ENCODE measurements around the gene KIFAP3.
"Not testable (repeated sequence)": the region's sequence is repeated elsewhere in the genome, so short reads cannot be mapped to it uniquely, and the experiment has no call there.

KIFAP3 gene

GRCh38 chr1:170074250-170075157, at the start of gene KIFAP3:
KIFAP3 (minus strand) TSS chr1:170074695; CDS start chr1:170074467, 228 bp downstream.
- Histone ChIP-seq H3K36me3 (ENCODE audit: control insufficient read depth, insufficient read depth, low read length) (no peaks in the 10 kb centered on the region), H3K4me3 (ENCODE audit: low read depth, low read length) (peak within 1 kb of the TSS; percentile 92), H3K4me1 (ENCODE audit: control insufficient read depth, insufficient read depth, low read length) (peaks cover 5% of the 10 kb centered on the region), H3K9ac (ENCODE audit: low read length) (peak within 1 kb of the TSS; percentile 43), H3K27ac (ENCODE audit: low read depth, low read length) (no peak within 1 kb of the TSS), H3K27me3 (ENCODE audit: control insufficient read depth, insufficient read depth, low read length) (no peaks in the 10 kb centered on the region), H3K9me3 (ENCODE audit: control insufficient read depth, insufficient read depth, low read depth, low read length) (peaks cover 4% of the 10 kb centered on the region)

GRCh38 chr1:170122366-170122765, 47.9 kb upstream of the KIFAP3 start:
- Histone ChIP-seq H3K4me3 (ENCODE audit: low read depth, low read length) (no peak overlapping the region), H3K9me3 (ENCODE audit: control insufficient read depth, insufficient read depth, low read depth, low read length) (no peaks in the 10 kb centered on the region), H3K36me3 (ENCODE audit: control insufficient read depth, insufficient read depth, low read length) (no peaks in the 10 kb centered on the region), H3K27me3 (ENCODE audit: control insufficient read depth, insufficient read depth, low read length) (no peaks in the 10 kb centered on the region), H3K4me1 (ENCODE audit: control insufficient read depth, insufficient read depth, low read length) (peaks cover 7% of the 10 kb centered on the region; the same call in 1 of the 2 replicates), H3K9ac (ENCODE audit: low read length) (no peak overlapping the region), H3K27ac (ENCODE audit: low read depth, low read length) (no peak overlapping the region)

GRCh38 chr1:170114906-170115305, 40.4 kb upstream of the KIFAP3 start:
- Histone ChIP-seq H3K9me3 (ENCODE audit: control insufficient read depth, insufficient read depth, low read depth, low read length) (peaks cover 16% of the 10 kb centered on the region), H3K4me3 (ENCODE audit: low read depth, low read length) (no peak overlapping the region), H3K9ac (ENCODE audit: low read length) (no peak overlapping the region), H3K4me1 (ENCODE audit: control insufficient read depth, insufficient read depth, low read length) (no peaks in the 10 kb centered on the region), H3K36me3 (ENCODE audit: control insufficient read depth, insufficient read depth, low read length) (no peaks in the 10 kb centered on the region), H3K27me3 (ENCODE audit: control insufficient read depth, insufficient read depth, low read length) (no peaks in the 10 kb centered on the region), H3K27ac (ENCODE audit: low read depth, low read length) (no peak overlapping the region)

- H3K36me3 ChIP-seq (ENCODE audit: control insufficient read depth, insufficient read depth, low read length); H3K27ac ChIP-seq (ENCODE audit: low read depth, low read length); H3K9ac ChIP-seq (ENCODE audit: low read length); H3K27me3 ChIP-seq (ENCODE audit: control insufficient read depth, insufficient read depth, low read length); H3K4me3 ChIP-seq (ENCODE audit: low read depth, low read length); H3K4me1 ChIP-seq (ENCODE audit: control insufficient read depth, insufficient read depth, low read length): not testable (repeated sequence)
- peaks cover 16% of the 10 kb centered on the region for H3K9me3 ChIP-seq (ENCODE audit: control insufficient read depth, insufficient read depth, low read depth, low read length)
Measured at GRCh38 chr1:170113140-170113539, 38.6 kb upstream of the KIFAP3 start.

GRCh38 chr1:170097449-170097948, 23.0 kb upstream of the KIFAP3 start:
- Histone ChIP-seq H3K4me1 (ENCODE audit: control insufficient read depth, insufficient read depth, low read length) (peaks cover 4% of the 10 kb centered on the region; the same call in 1 of the 2 replicates), H3K9me3 (ENCODE audit: control insufficient read depth, insufficient read depth, low read depth, low read length) (no peaks in the 10 kb centered on the region), H3K36me3 (ENCODE audit: control insufficient read depth, insufficient read depth, low read length) (no peaks in the 10 kb centered on the region), H3K9ac (ENCODE audit: low read length) (no peak overlapping the region), H3K4me3 (ENCODE audit: low read depth, low read length) (no peak overlapping the region), H3K27ac (ENCODE audit: low read depth, low read length) (no peak overlapping the region), H3K27me3 (ENCODE audit: control insufficient read depth, insufficient read depth, low read length) (no peaks in the 10 kb centered on the region)

GRCh38 chr1:170096806-170097340, 22.4 kb upstream of the KIFAP3 start:
- no peak overlapping the region for H3K9ac ChIP-seq (ENCODE audit: low read length)

GRCh38 chr1:170095976-170096748, 21.7 kb upstream of the KIFAP3 start:
- Histone ChIP-seq H3K27ac (ENCODE audit: low read depth, low read length) (no peak overlapping the region), H3K9ac (ENCODE audit: low read length) (no peak overlapping the region), H3K27me3 (ENCODE audit: control insufficient read depth, insufficient read depth, low read length) (no peaks in the 10 kb centered on the region), H3K9me3 (ENCODE audit: control insufficient read depth, insufficient read depth, low read depth, low read length) (no peaks in the 10 kb centered on the region), H3K4me3 (ENCODE audit: low read depth, low read length) (no peak overlapping the region), H3K36me3 (ENCODE audit: control insufficient read depth, insufficient read depth, low read length) (no peaks in the 10 kb centered on the region), H3K4me1 (ENCODE audit: control insufficient read depth, insufficient read depth, low read length) (peaks cover 4% of the 10 kb centered on the region; the same call in 1 of the 2 replicates)

More at GRCh38 chr1:170096806-170097340, 22.4 kb upstream of the KIFAP3 start:
- Histone ChIP-seq H3K27me3 (ENCODE audit: control insufficient read depth, insufficient read depth, low read length) (no peaks in the 10 kb centered on the region), H3K36me3 (ENCODE audit: control insufficient read depth, insufficient read depth, low read length) (no peaks in the 10 kb centered on the region), H3K27ac (ENCODE audit: low read depth, low read length) (no peak overlapping the region), H3K9me3 (ENCODE audit: control insufficient read depth, insufficient read depth, low read depth, low read length) (no peaks in the 10 kb centered on the region), H3K4me1 (ENCODE audit: control insufficient read depth, insufficient read depth, low read length) (peaks cover 4% of the 10 kb centered on the region; the same call in 1 of the 2 replicates), H3K4me3 (ENCODE audit: low read depth, low read length) (no peak overlapping the region)

GRCh38 chr1:170094697-170095616, 20.5 kb upstream of the KIFAP3 start:
- H3K27me3 ChIP-seq (ENCODE audit: control insufficient read depth, insufficient read depth, low read length); H3K9me3 ChIP-seq (ENCODE audit: control insufficient read depth, insufficient read depth, low read depth, low read length); H3K4me1 ChIP-seq (ENCODE audit: control insufficient read depth, insufficient read depth, low read length); H3K36me3 ChIP-seq (ENCODE audit: control insufficient read depth, insufficient read depth, low read length); H3K27ac ChIP-seq (ENCODE audit: low read depth, low read length): not testable (repeated sequence)
- peak overlapping the region; percentile 46 for H3K4me3 ChIP-seq (ENCODE audit: low read depth, low read length)
- H3K9ac ChIP-seq (ENCODE audit: low read length): peak overlapping the region; percentile 7

- Histone ChIP-seq H3K9ac (ENCODE audit: low read length) (no peak overlapping the region), H3K36me3 (ENCODE audit: control insufficient read depth, insufficient read depth, low read length) (no peaks in the 10 kb centered on the region), H3K4me1 (ENCODE audit: control insufficient read depth, insufficient read depth, low read length) (no peaks in the 10 kb centered on the region), H3K27ac (ENCODE audit: low read depth, low read length) (no peak overlapping the region), H3K9me3 (ENCODE audit: control insufficient read depth, insufficient read depth, low read depth, low read length) (no peaks in the 10 kb centered on the region), H3K27me3 (ENCODE audit: control insufficient read depth, insufficient read depth, low read length) (no peaks in the 10 kb centered on the region), H3K4me3 (ENCODE audit: low read depth, low read length) (no peak overlapping the region)
Measured at GRCh38 chr1:170086399-170087032, 12.0 kb upstream of the KIFAP3 start.

- Histone ChIP-seq H3K4me3 (ENCODE audit: low read depth, low read length) (no peak overlapping the region), H3K9me3 (ENCODE audit: control insufficient read depth, insufficient read depth, low read depth, low read length) (no peaks in the 10 kb centered on the region), H3K36me3 (ENCODE audit: control insufficient read depth, insufficient read depth, low read length) (no peaks in the 10 kb centered on the region), H3K9ac (ENCODE audit: low read length) (no peak overlapping the region), H3K27ac (ENCODE audit: low read depth, low read length) (no peak overlapping the region), H3K4me1 (ENCODE audit: control insufficient read depth, insufficient read depth, low read length) (no peaks in the 10 kb centered on the region), H3K27me3 (ENCODE audit: control insufficient read depth, insufficient read depth, low read length) (no peaks in the 10 kb centered on the region)
Measured at GRCh38 chr1:170085091-170085490, 10.6 kb upstream of the KIFAP3 start.

All from HUES6 (cell line).